ENCODE measurements around the gene SPA17. TPM values are rescaled to one million over a fixed set of nuclear protein-coding genes. Genes with fewer than 3 reads are reported as not detected.

Gene SPA17
- total and polyA plus RNA-seq, 2 of the 8 experiments (the other 6 are each of a cell fraction or from before 2014, with no cell fraction given): 3.7 to 5.2 TPM

DNA sequence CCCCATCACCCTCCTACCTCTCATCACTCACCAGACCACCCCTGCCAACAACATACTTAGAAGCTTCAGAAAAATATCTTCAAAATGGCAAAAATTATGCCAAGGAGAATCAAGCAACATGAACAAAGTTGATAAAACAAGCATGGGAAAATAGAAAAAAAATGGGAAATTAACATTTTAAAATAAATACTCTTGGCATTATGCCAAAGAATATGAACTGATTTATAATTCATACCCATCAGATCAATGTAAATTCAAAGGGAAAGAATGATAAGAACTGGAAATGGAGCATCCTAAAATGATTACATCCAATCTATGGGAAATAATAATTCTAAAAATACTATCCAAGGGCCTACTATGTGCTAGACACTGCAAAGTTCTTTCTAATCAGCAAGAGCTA, 12.2 kb upstream of the SPA17 start:
- POLR2A ChIA-PET (ENCODE audit: partially characterized antibody): no interaction called here
- no peak for DNase-seq (ENCODE audit: low read depth in 1 of 2, low spot score in 2 of 2)
- H2BK12ac ChIP-seq (ENCODE audit: low read depth, low read length): no peak overlapping the region
- no peak overlapping the region for H3K27ac ChIP-seq (ENCODE audit: low read depth, low read length)
- H3K79me1 ChIP-seq (ENCODE audit: low read depth, low read length): no peaks in the 10 kb centered on the region; the same call in 1 of the 2 replicates
- H3K18ac ChIP-seq (ENCODE audit: extremely low read depth, low read length): no peak overlapping the region
- H4K20me1 ChIP-seq (replicated peaks in 1 of 2; ENCODE audit: control insufficient read depth in 1 of 2, insufficient read depth in 2 of 2, low read length in 2 of 2): no peaks in the 10 kb centered on the region
- no peaks in the 10 kb centered on the region; a peak in 2 of 7 replicates for H3K27me3 ChIP-seq (replicated peaks in 1 of 4; ENCODE audit: control insufficient read depth in 3 of 4, extremely low read depth in 1 of 4, insufficient read depth in 3 of 4, low read length in 3 of 4)
- no peaks in the 10 kb centered on the region for H3K9me3 ChIP-seq (ENCODE audit: insufficient read depth in 2 of 2, low read depth in 1 of 2, low read length in 1 of 2)
- H3K14ac ChIP-seq (ENCODE audit: insufficient read length): no peak overlapping the region
- no peak overlapping the region for H2BK20ac ChIP-seq (ENCODE audit: low read length)
- CTCF ChIA-PET (ENCODE audit: partially characterized antibody): interaction anchor here (0.6 to 6.0 kb wide), 11 partner anchors 8 to 205 kb away, joined by 3 to 42 read pairs (median 5); partner anchors contain the start of genes ESAM and ROBO3
- H3K4me1 ChIP-seq (replicated peaks in 1 of 4; ENCODE audit: control insufficient read depth in 3 of 4, insufficient read depth in 4 of 4, low read length in 3 of 4): peaks cover 0 to 10% (median 7%) of the 10 kb centered on the region in 4 experiments; a peak in 4 of 7 replicates
- no peak overlapping the region for H2BK5ac ChIP-seq (ENCODE audit: low read depth, low read length)
- no peak overlapping the region for H3K9ac ChIP-seq (replicated peaks in 1 of 4; ENCODE audit: extremely low read depth in 1 of 4, low read depth in 3 of 4, low read length in 3 of 4)
- H3K4me2 ChIP-seq (ENCODE audit: insufficient read depth in 1 of 2, low read depth in 2 of 2, low read length in 2 of 2): no peak overlapping the region
- no peak overlapping the region for H4K91ac ChIP-seq (replicated peaks; ENCODE audit: insufficient read length, low read length)
- no peak overlapping the region for H4K8ac ChIP-seq (ENCODE audit: extremely low read depth, insufficient read depth, low read length)
- H2AK5ac ChIP-seq (ENCODE audit: low read depth, low read length): no peak overlapping the region
- no peak overlapping the region for H3K56ac ChIP-seq (replicated peaks; ENCODE audit: insufficient read length, low read depth, low read length)
- peaks cover 1% of the 10 kb centered on the region for H3K23me2 ChIP-seq (ENCODE audit: low read depth, low read length)
- no peak overlapping the region for H3K4ac ChIP-seq (replicated peaks; ENCODE audit: insufficient read length, low read depth, low read length)
- H3K23ac ChIP-seq (ENCODE audit: insufficient read length): no peak overlapping the region
- no peak overlapping the region for H3K4me3 ChIP-seq (ENCODE audit: extremely low read depth in 1 of 4, insufficient read depth in 2 of 4, low read depth in 3 of 4, low read length in 4 of 4)
- FAIRE-seq: no peak
- H3K36me3 ChIP-seq (ENCODE audit: control insufficient read depth in 2 of 4, insufficient read depth in 4 of 4, low read length in 3 of 4): no peaks in the 10 kb centered on the region
- H4K5ac ChIP-seq (ENCODE audit: insufficient read length, low read depth, low read length): no peak overlapping the region
- H2BK15ac ChIP-seq (ENCODE audit: low read length): no peak overlapping the region
- H2BK120ac ChIP-seq (replicated peaks; ENCODE audit: low read depth, low read length): no peak overlapping the region
- no peak overlapping the region for H2AFZ ChIP-seq (ENCODE audit: low read length)
- H3K79me2 ChIP-seq (ENCODE audit: control insufficient read depth in 1 of 2, insufficient read depth in 2 of 2, low read length in 2 of 2): no peaks in the 10 kb centered on the region
- TF ChIP-seq NANOG (IDR thresholded peaks at IDR 0.05; ENCODE audit: insufficient read depth, low read depth, low read length, poor library complexity, severe bottlenecking) (no peak), RAD21 (IDR thresholded peaks at IDR 0.05 in 1 of 2, conservative IDR thresholded peaks at IDR 0.05 in 1 of 2; ENCODE audit: low read depth in 2 of 2, low read length in 2 of 2) (no peak), JUN (IDR thresholded peaks at IDR 0.05; ENCODE audit: low read depth, low read length) (no peak), ZNF274 (IDR thresholded peaks at IDR 0.05; ENCODE audit: borderline replicate concordance, extremely low read depth, low read length) (no peak), RXRA (IDR thresholded peaks at IDR 0.05; ENCODE audit: insufficient read depth, low read depth, low read length) (no peak), KDM4A (IDR thresholded peaks at IDR 0.05; ENCODE audit: low read depth, low read length, severe bottlenecking) (no peak), TAF7 (optimal IDR thresholded peaks at IDR 0.05; ENCODE audit: borderline replicate concordance, low read depth, low read length) (no peak), CTBP2 (IDR thresholded peaks at IDR 0.05; ENCODE audit: borderline replicate concordance, insufficient read depth, insufficient read length, low read length) (no peak), RBBP5 (IDR thresholded peaks at IDR 0.05; ENCODE audit: borderline replicate concordance, low read depth, low read length) (no peak), BACH1 (IDR thresholded peaks at IDR 0.05; ENCODE audit: low read length) (no peak), EZH2 (IDR thresholded peaks at IDR 0.05; ENCODE audit: low read depth, low read length, severe bottlenecking) (no peak), HDAC6 (IDR thresholded peaks at IDR 0.05; ENCODE audit: low read depth, low read length) (no peak), SIRT6 (IDR thresholded peaks at IDR 0.05; ENCODE audit: low read length) (no peak), CHD2 (IDR thresholded peaks at IDR 0.05; ENCODE audit: low read length) (no peak)

Data from H1 (cell line).